ENCODE results near the gene RCE1.
"Not testable (repeated sequence)": the region's sequence is repeated elsewhere in the genome, so short reads cannot be mapped to it uniquely, and the experiment has no call there.

RCE1 gene

GRCh38 chr11:66842896-66843775, at the start of gene RCE1:
TSS of gene RCE1 (plus strand) at chr11:66843441. CDS start at chr11:66843456, 15 bp downstream.
- DNase-seq (ENCODE audit: low read depth in 2 of 2, low spot score in 1 of 2): peak; percentile 82

GRCh38 chr11:66799815-66800214, 43.4 kb upstream of the RCE1 start:
- not testable (repeated sequence) for DNase-seq (ENCODE audit: low read depth in 2 of 2, low spot score in 1 of 2)

- no peak for DNase-seq (ENCODE audit: low read depth in 2 of 2, low spot score in 1 of 2)
Observed at GRCh38 chr11:66800720-66801428, 42.4 kb upstream of the RCE1 start.

- DNase-seq (ENCODE audit: low read depth in 2 of 2, low spot score in 1 of 2): no peak
Observed at GRCh38 chr11:66809592-66809991, 33.6 kb upstream of the RCE1 start.

GRCh38 chr11:66810576-66811185, 32.6 kb upstream of the RCE1 start:
- DNase-seq (ENCODE audit: low read depth in 2 of 2, low spot score in 1 of 2): no peak

- no peak for DNase-seq (ENCODE audit: low read depth in 2 of 2, low spot score in 1 of 2)
Observed at GRCh38 chr11:66814678-66815077, 28.6 kb upstream of the RCE1 start.

- no peak for DNase-seq (ENCODE audit: low read depth in 2 of 2, low spot score in 1 of 2)
Observed at GRCh38 chr11:66815646-66816045, 27.6 kb upstream of the RCE1 start.

- DNase-seq (ENCODE audit: low read depth in 2 of 2, low spot score in 1 of 2): no peak
Observed at GRCh38 chr11:66818231-66818955, 24.8 kb upstream of the RCE1 start.

- DNase-seq (ENCODE audit: low read depth in 2 of 2, low spot score in 1 of 2): no peak
Observed at GRCh38 chr11:66820381-66820780, 22.9 kb upstream of the RCE1 start.

GRCh38 chr11:66820901-66821300, 22.3 kb upstream of the RCE1 start:
- DNase-seq (ENCODE audit: low read depth in 2 of 2, low spot score in 1 of 2): no peak

- DNase-seq (ENCODE audit: low read depth in 2 of 2, low spot score in 1 of 2): no peak
Observed at GRCh38 chr11:66823700-66824099, 19.5 kb upstream of the RCE1 start.

- not testable (repeated sequence) for DNase-seq (ENCODE audit: low read depth in 2 of 2, low spot score in 1 of 2)
Observed at GRCh38 chr11:66824573-66824972, 18.7 kb upstream of the RCE1 start.

GRCh38 chr11:66834539-66834845, 8.7 kb upstream of the RCE1 start:
- no peak for DNase-seq (ENCODE audit: low read depth in 2 of 2, low spot score in 1 of 2)

GRCh38 chr11:66834943-66835342, 8.3 kb upstream of the RCE1 start:
- DNase-seq (ENCODE audit: low read depth in 2 of 2, low spot score in 1 of 2): no peak

GRCh38 chr11:66835768-66836405, 7.4 kb upstream of the RCE1 start:
- no peak for DNase-seq (ENCODE audit: low read depth in 2 of 2, low spot score in 1 of 2)

- DNase-seq (ENCODE audit: low read depth in 2 of 2, low spot score in 1 of 2): no peak
Observed at GRCh38 chr11:66840317-66841091, 2.7 kb upstream of the RCE1 start.

GRCh38 chr11:66841861-66842260, 1.4 kb upstream of the RCE1 start:
- DNase-seq (ENCODE audit: low read depth in 2 of 2, low spot score in 1 of 2): no peak

GRCh38 chr11:66842501-66842895, 743 bp upstream of the RCE1 start:
- no peak for DNase-seq (ENCODE audit: low read depth in 2 of 2, low spot score in 1 of 2)

GRCh38 chr11:66843776-66844495, 695 bp downstream of the RCE1 start:
- no peak for DNase-seq (ENCODE audit: low read depth in 2 of 2, low spot score in 1 of 2)
